Measurements from ENCODE around the gene ABLIM1.
"Not testable (repeated sequence)": the region's sequence is repeated elsewhere in the genome, so short reads cannot be mapped to it uniquely, and the experiment has no call there.

ABLIM1 gene

DNA sequence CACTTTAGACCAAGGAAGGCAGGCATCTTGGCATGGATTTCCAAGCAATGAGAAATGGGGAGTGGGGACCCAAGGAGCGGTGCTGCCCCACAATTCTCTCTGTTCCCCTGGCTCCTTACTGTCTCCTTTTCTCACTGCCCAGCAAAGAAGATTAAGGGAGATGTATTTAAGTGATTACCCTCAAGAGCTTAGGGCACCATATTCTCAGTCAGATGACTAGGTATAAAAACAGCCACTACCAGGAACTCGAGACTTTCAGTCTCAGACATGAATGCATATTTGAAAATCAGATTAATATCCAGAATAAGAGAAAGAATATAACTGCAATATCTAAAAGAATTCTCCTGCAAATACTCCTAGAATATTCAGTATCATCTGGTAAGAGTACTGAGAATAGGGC, at the start of gene ABLIM1:
TSS of gene ABLIM1 (minus strand) at position 101 of the 400 bp plus-strand sequence. CDS start at position 26, 75 bp downstream.
- no peak within 1 kb of the TSS for H3K4me3 ChIP-seq
- TF ChIP-seq, protein P1, sequence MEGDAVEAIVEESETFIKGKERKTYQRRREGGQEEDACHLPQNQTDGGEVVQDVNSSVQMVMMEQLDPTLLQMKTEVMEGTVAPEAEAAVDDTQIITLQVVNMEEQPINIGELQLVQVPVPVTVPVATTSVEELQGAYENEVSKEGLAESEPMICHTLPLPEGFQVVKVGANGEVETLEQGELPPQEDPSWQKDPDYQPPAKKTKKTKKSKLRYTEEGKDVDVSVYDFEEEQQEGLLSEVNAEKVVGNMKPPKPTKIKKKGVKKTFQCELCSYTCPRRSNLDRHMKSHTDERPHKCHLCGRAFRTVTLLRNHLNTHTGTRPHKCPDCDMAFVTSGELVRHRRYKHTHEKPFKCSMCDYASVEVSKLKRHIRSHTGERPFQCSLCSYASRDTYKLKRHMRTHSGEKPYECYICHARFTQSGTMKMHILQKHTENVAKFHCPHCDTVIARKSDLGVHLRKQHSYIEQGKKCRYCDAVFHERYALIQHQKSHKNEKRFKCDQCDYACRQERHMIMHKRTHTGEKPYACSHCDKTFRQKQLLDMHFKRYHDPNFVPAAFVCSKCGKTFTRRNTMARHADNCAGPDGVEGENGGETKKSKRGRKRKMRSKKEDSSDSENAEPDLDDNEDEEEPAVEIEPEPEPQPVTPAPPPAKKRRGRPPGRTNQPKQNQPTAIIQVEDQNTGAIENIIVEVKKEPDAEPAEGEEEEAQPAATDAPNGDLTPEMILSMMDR (IDR thresholded peaks at IDR 0.05) = no peak
- DNase-seq (ENCODE audit: low spot score) = no peak
- H3K27ac ChIP-seq = no peak within 1 kb of the TSS

DNA sequence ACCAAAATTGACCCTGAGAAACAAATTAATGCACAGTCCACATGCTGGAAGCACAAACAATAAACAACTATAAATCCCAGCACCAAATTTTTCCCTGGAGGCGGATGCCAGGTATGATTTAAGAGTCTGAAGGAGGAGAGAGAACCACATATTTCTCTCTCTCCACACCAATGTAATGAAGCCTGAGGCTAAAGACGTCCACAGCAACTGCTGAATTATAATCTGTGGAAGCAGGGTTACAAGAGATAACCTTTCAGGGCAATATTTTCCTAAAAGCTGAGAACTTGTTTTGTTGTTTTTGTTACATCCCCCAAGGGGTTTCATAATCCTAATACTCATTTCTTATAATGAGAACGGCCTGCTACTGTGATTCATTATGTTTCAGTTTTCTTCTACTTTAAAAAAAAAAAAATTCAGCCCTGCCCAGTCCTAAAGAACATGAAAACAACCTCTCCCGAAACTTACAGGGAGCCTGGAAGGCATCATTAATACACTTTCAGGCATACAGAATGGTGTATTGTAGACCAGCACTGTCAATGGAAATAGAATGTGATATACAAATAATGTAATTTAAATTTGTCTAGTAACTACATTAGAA, 48.5 kb upstream of the ABLIM1 start:
- DNase-seq (ENCODE audit: low spot score) = no peak
- H3K27ac ChIP-seq = no peak overlapping the region
- no peak overlapping the region for H3K4me3 ChIP-seq
- TF ChIP-seq, protein P1 (IDR thresholded peaks at IDR 0.05) = no peak

DNA sequence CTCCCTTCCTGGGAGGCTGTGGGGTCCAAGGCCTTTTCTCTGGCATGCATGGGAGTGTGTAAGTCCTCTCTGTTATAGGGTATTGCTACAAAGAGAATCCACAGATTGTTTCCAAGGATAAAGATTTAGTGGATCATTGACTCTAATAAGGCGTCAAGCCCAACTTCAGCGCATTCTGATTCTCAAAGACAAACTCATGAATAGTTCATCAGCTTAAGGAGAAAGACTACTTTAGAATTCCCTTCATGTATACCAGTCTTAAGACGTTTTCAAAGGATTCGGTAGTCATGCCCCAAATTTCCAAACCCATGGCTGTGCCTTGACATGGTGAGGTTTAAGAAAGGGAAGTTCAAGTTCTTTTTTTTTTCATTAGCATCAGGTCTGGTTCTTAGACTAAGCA, 46.6 kb upstream of the ABLIM1 start:
- no peak for DNase-seq (ENCODE audit: low spot score)
- TF ChIP-seq, protein P1 (IDR thresholded peaks at IDR 0.05) = no peak
- Histone ChIP-seq H3K27ac (no peak overlapping the region), H3K4me3 (no peak overlapping the region)

DNA sequence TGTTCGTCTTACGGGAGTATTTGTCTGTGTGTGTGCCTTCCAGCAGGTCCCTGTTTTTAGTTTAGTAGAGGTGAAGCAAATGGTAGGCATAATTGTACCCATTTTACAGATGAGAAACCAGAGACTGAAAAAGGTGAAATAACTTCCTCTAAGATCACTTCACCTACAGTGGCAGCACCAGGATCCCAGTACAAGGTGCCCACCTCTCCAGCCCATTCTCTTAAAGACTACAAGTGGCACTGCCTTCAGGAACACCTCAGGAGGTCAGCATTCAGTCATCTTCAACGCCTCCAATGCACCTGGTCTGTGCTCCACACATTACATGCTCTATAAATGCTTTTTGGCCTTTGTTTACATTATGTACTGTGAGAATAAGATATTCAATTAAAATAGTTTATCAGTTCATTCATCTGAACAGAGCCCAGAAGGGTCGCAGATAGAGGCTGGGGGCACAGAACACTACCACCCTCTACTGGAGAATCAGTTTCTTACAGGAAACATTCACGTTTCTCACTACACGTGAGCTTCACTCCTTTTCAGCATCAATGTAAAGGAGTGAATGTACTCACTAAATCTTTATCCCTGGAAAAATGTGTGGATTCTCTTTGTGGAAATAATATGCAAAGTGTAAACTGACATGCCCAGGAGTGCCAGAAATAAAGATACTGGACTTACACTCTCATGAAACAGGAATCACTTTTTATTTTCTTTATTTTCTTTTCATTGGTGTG, 45.5 kb upstream of the ABLIM1 start:
- Histone ChIP-seq H3K27ac (no peak overlapping the region), H3K4me3 (no peak overlapping the region)
- no peak for DNase-seq (ENCODE audit: low spot score)
- TF ChIP-seq, protein P1 (IDR thresholded peaks at IDR 0.05) = peak; percentile 19

DNA sequence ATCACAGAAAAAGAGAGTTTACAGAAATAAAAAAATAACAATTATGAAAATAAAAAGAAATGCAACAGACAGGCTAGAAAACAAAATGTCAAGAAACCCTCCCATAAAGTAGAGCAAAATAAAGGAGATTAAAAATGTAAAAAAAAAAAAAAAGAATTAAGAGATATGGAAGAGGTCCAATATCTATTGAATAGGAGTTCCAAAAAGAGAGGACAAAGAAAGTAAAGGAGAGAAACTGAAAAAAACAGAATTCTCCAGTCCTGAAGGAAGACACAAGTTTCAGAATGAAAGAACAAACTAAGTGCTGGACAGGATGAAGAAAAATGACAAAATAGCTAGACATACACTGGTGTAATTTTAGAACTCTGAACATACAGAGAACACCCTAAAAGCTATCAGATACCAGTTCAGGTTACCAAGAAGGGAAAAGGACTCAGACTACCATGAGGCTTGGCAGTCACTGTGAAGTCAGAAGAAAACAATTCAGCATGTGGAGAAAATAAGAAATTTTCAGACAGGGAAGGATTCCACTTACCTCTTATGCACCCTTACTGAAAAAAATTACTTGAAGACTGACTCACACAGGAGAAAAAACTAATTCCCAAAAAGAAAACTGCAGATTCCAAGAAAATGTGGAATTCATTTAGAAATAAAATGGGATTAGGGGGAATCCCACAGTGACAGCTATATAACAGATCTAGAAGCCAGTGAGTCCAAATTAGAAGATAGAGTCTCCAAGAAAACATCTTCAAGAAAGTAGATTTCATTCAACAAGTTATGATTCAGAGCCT, 40.4 kb upstream of the ABLIM1 start:
- Histone ChIP-seq H3K27ac (peak overlapping the region in 1 of 2 donors; percentile 34), H3K4me3 (no peak overlapping the region)
- DNase-seq (ENCODE audit: low spot score) = no peak
- TF ChIP-seq, protein P1 (IDR thresholded peaks at IDR 0.05) = no peak

DNA sequence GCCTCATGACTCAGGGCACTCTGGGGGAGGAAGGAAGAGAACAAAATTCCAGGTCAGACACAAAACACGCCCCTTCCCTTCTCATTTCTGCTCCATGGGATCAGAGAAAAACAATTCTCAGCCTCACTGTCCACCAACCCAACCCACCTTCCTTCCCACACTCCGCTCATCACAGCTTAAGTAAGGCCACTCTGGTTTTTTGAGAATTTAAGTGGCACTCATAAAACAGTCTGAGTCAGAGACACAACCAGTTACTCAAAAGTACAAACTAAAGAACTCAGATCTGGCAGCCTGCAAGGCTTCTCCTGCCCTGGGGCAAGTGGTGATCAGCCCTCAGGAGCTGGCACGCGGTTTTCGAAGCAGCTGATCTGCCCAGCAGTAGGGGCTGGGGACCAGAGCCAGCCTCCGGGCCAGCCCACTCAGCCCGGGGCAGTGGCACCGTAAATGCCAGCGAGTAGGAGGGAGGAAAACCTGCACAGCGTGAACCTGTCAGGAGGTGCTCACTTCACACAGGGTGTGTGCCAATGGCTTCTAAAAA, 39.1 kb upstream of the ABLIM1 start:
- H3K27ac ChIP-seq = peak overlapping the region in 1 of 2 donors; percentile 23
- TF ChIP-seq, protein P1 (IDR thresholded peaks at IDR 0.05) = no peak
- no peak for DNase-seq (ENCODE audit: low spot score)
- H3K4me3 ChIP-seq = no peak overlapping the region

DNA sequence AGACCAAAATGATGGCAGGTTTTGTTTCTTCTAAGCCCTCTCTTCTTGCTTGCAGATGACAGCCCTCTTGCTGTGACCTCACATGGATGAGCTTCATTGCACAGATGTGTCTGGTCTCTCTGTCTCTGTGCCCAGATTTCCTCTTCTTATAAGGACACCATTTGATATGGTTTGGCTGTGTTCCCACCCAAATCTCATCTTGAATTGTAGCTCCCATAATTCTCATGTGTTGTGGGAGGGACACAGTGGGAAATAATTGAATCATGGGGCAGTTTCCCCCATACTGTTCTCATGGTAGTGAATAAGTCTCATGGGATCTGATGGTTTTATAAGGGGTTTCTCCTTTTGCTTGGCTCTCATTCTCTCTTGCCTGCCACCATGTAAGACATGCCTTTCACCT, 38.2 kb upstream of the ABLIM1 start:
- not testable (repeated sequence) for H3K27ac ChIP-seq; DNase-seq (ENCODE audit: low spot score); H3K4me3 ChIP-seq

Data from coronary artery (tissue), 2 donors.